Parathyroid adenoma (tissue), 2 donors: ENCODE data around the gene SURF1.
"Not testable (repeated sequence)": the region's sequence is repeated elsewhere in the genome, so short reads cannot be mapped to it uniquely, and the experiment has no call there.

ENCODE experiments used
- H2AFZ ChIP-seq: fragments of 300-600 bp; sonication (generic); one replicate; pipeline ENCODE4 v1.7.0; 2017; ENCODE audit warnings: antibody characterized with exemption, mild to moderate bottlenecking
- H3K27ac ChIP-seq: fragments of 300-600 bp; sonication (generic); one replicate; pipeline ENCODE4 v1.7.0; 2017
- H3K27me3 ChIP-seq: fragments of 300-600 bp; sonication (generic); one replicate; pipeline ENCODE4 v1.7.0; 2017; ENCODE audit warnings: low read length; ENCODE audit not compliant: control insufficient read depth, insufficient read depth
- H3K36me3 ChIP-seq: fragments of 300-600 bp; sonication (generic); one replicate; pipeline ENCODE4 v1.7.0; 2017; ENCODE audit warnings: low read length; ENCODE audit not compliant: control insufficient read depth, insufficient read depth
- H3K4me1 ChIP-seq: fragments of 300-600 bp; sonication (generic); one replicate; pipeline ENCODE4 v1.7.0; 2017; ENCODE audit warnings: control low read depth
- H3K4me2 ChIP-seq: fragments of 300-600 bp; sonication (generic); one replicate; pipeline ENCODE4 v1.7.0; 2017; ENCODE audit warnings: low read length
- H3K4me3 ChIP-seq: fragments of 300-600 bp; sonication (generic); one replicate; pipeline ENCODE4 v1.7.0; 2017; ENCODE audit warnings: low read depth, low read length
- H3K79me2 ChIP-seq: fragments of 300-600 bp; sonication (generic); one replicate; pipeline ENCODE4 v1.7.0; 2017; ENCODE audit warnings: control low read depth
- H3K9ac ChIP-seq: fragments of 300-600 bp; sonication (generic); one replicate; pipeline ENCODE4 v1.7.0; 2017; ENCODE audit warnings: mild to moderate bottlenecking
- H3K9me3 ChIP-seq: fragments of 300-600 bp; sonication (generic); one replicate; pipeline ENCODE4 v1.7.0; 2017; ENCODE audit warnings: low read length; ENCODE audit not compliant: control insufficient read depth
- CTCF ChIP-seq: fragments of 300-600 bp; sonication (generic); IDR thresholded peaks from one replicate; pipeline ENCODE4 v1.7.0; 2017; ENCODE audit warnings: antibody characterized with exemption, mild to moderate bottlenecking
- donor health status: primary hyperparathyroidism.

Gene SURF1

GRCh38 chr9:133332381-133332730 is 23.9 kb downstream of the SURF1 start:
- Histone ChIP-seq H3K4me3 (no peak overlapping the region), H3K9ac (no peak overlapping the region), H3K9me3 (no peaks in the 10 kb centered on the region), H3K79me2 (no peaks in the 10 kb centered on the region), H3K27ac (no peak overlapping the region), H3K4me1 (peaks cover 7% of the 10 kb centered on the region), H2AFZ (no peak overlapping the region), H3K27me3 (no peaks in the 10 kb centered on the region), H3K36me3 (no peaks in the 10 kb centered on the region), H3K4me2 (no peak overlapping the region)
- TF ChIP-seq CTCF = no peak

- Histone ChIP-seq H3K9me3 (no peaks in the 10 kb centered on the region), H3K27ac (no peak overlapping the region), H3K36me3 (no peaks in the 10 kb centered on the region), H3K27me3 (no peaks in the 10 kb centered on the region), H3K79me2 (no peaks in the 10 kb centered on the region), H3K4me2 (no peak overlapping the region), H3K4me3 (no peak overlapping the region), H3K9ac (no peak overlapping the region), H2AFZ (no peak overlapping the region), H3K4me1 (peaks cover 7% of the 10 kb centered on the region)
- no peak for TF ChIP-seq CTCF
Measured at GRCh38 chr9:133331641-133332380, 24.5 kb downstream of the SURF1 start.

GRCh38 chr9:133331221-133331620 is 25.1 kb downstream of the SURF1 start:
- Histone ChIP-seq H3K4me3 (no peak overlapping the region), H3K36me3 (no peaks in the 10 kb centered on the region), H3K4me1 (peaks cover 4% of the 10 kb centered on the region), H3K79me2 (no peaks in the 10 kb centered on the region), H3K27me3 (no peaks in the 10 kb centered on the region), H2AFZ (no peak overlapping the region), H3K9ac (no peak overlapping the region), H3K9me3 (no peaks in the 10 kb centered on the region), H3K27ac (no peak overlapping the region), H3K4me2 (no peak overlapping the region)
- no peak for TF ChIP-seq CTCF

- peak; percentile 43 for TF ChIP-seq CTCF
- not testable (repeated sequence) for H3K9me3 ChIP-seq, H3K27me3 ChIP-seq, H2AFZ ChIP-seq, H3K9ac ChIP-seq, H3K27ac ChIP-seq, H3K4me1 ChIP-seq, H3K4me3 ChIP-seq, H3K36me3 ChIP-seq, H3K79me2 ChIP-seq, H3K4me2 ChIP-seq
Measured at GRCh38 chr9:133329306-133330156, 26.8 kb downstream of the SURF1 start.
